Forelimb muscle (tissue), 1 donor: Measurements from ENCODE around the gene SCN8A. TPM values are rescaled to one million over a fixed set of nuclear protein-coding genes. Genes with fewer than 3 reads are reported as not detected.
A peak's percentile ranks its signal among the peaks of the same experiment; 100 is the strongest.
"Not testable (repeated sequence)": the region's sequence is repeated elsewhere in the genome, so short reads cannot be mapped to it uniquely, and the experiment has no call there.

Experiments used
- DNase-seq: peaks from one replicate; pipeline ENCODE4 v3.0.0-alpha.2; 2013; ENCODE audit warnings: low read depth
- polyA plus RNA-seq: library from polyadenylated mRNA; unstranded; fragments of 120-200 nt; gene quantifications from one replicate; pipeline ENCODE4 v1.2.1, GENCODE V29; 2013; ENCODE audit not compliant: insufficient read length

Gene SCN8A
- polyA plus RNA-seq: 0.27 TPM

DNA sequence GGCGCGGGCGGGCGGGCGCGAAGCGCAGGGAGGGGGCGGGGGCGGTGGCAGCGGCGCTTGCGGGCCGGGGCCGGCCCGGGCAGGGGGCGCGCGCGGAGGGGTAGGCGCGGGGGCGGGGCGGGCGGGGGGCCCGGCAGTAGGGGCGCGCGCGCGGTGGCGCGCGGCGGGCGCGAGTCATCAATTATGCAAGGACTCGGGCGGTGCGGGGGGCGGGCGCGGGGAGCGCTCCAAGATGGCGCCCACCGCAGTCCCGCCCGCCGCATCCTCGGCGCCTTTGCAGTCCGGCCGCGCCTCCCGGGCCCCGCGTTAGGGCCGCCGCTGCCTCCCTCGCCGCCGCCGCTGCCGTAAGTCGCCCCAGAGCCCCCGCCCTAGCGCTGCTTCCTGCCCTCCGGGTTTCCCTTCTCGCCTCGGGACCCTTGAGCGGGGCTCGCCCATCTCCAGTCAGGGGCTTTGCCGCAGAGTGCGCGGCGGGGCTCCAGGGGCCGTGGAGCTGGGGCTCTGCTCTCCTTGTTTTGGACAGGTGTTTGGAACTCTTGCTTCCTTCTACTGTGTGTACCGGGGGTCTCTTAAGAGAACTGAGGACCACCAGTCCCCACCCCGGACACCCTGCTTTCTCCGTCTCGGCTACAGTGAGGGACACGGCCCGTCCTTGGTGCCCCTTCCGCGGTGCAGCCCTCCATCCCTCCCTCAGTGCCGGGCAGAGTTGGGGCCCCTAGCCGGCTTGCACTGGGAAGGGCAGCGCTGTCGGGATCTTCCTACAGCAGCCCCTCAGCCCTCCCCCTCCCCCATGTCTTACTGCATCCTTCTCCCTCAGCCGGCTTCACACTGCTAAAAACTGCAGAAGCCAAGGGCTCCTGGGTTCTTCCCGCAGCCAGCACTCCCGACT lies at the start of gene SCN8A:
TSS of gene SCN8A (plus strand) at position 218 of the 886 bp plus-strand sequence. CDS start 71,585 bp downstream, outside the sequence.
- no peak for DNase-seq

DNA sequence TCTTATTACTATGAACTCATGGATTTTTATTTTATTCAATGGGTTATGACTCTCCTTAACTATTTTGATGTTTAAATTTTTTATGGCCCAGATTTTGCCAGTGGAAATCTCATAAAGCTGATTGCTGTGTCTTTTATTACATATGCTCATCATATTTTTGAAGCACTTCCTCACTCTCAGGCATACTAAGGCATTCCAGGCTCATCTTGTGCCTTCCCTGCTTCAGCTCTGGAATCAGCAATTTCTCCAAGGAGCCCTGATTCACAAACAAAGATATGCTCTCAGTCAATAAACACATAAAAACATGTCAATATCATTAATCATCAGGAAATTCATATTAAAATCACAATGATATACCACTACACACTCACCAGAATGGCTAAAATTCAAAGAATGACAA lies 44.9 kb upstream of the SCN8A start:
- no peak for DNase-seq

DNA sequence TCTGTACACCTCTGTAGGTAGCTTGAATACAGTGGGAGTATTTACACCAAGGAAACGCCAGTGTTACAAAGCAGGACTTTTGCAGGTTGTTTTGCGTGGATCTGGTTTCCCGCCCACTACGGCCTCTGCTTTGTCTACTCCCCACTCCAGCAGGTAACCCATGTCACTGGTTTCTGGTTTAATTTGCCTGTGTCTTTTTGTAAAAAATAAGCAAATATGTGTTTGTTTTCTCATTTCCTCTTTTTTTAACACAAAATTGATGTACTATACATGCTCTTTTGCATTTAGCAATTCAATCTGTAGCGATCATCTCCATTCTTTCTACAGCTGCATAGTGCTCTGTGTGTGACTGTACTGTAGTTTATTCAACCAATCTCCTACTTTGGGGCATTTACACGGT lies 43.4 kb upstream of the SCN8A start:
- no peak for DNase-seq

DNA sequence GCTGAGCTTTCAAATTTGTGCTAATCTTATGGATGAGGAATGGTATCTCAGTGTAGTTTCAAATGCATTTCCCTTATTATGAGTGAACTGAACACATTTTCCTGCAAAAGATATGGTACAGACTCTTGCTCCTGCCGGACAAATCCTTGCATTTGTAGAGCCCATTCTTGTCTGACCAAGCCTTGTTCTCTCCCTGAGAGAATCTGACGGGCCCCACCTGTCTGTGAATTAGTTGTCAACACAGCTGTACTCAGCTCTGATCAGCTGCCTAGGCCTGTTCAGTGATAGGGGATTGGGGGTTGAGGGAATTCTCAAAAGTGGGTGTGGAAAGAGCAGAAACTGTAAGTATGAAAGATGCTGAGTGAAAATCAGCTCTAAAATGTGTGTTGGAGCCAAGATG lies 42.8 kb upstream of the SCN8A start:
- DNase-seq: no peak

DNA sequence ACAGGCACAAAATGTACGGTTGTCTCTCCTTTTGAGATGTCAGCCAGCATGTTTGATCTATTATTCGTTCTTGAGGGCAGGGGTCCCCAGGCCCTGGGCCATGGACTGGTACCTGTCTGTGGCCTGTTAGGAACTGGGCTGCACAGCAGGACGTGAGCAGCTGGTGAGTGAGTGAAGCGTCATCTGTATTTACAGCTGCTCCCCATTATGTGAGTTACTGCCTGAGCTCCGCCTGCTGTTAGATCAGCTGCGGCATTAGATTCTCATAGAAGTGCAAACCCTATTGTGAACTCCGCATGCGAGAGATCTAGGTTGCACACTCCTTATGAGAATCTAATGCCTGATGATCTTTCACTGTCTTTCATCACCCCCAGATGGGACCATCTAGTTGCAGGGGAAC lies 41.4 kb upstream of the SCN8A start:
- DNase-seq: no peak

DNA sequence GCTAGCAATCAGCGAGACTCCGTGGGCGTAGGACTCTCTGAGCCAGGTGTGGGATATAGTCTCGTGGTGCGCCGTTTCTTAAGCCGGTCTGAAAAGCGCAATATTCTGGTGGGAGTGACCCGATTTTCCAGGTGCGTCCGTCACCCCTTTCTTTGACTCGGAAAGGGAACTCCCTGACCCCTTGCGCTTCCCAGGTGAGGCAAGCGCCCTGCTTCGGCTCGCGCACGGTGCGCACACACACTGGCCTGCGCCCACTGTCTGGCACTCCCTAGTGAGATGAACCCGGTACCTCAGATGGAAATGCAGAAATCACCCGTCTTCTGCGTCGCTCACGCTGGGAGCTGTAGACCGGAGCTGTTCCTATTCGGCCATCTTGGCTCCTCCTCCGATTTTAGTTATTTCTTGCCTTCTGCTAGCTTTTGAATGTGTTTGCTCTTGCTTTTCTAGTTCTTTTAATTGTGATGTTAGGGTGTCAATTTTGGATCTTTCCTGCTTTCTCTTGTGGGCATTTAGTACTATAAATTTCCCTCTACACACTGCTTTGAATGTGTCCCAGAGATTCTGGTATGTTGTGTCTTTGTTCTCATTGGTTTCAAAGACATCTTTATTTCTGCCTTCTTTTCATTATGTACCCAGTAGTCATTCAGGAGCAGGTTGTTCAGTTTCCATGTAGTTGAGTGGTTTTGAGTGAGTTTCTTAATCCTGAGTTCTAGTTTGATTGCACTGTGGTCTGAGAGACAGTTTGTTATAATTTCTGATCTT lies 22.6 kb upstream of the SCN8A start:
- not testable (repeated sequence) for DNase-seq

DNA sequence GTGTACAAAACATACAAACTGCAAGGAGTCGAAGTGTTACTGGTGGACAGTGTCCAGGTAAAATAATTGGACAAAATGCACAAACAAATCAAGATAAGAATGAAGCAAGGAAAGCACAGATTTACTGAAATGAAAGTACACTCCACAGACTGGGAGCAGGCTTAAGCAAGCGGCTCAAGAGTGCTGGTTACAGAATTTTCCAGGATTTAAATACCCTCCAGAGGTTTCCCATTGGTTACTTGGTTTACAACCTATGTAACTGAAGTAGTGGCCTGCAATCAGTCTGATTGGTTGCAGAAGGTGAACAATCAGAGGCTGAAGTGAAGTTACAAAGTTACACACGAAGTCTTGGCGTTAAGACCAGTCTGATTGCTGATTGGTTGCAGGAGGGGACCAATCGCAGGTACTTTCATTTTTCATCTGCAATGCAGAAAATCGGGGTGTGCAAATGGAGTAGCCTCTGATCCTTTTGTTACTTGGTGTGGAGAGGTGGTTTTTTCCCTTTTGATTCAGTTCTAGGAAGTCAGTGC lies 11.6 kb upstream of the SCN8A start:
- no peak for DNase-seq

DNA sequence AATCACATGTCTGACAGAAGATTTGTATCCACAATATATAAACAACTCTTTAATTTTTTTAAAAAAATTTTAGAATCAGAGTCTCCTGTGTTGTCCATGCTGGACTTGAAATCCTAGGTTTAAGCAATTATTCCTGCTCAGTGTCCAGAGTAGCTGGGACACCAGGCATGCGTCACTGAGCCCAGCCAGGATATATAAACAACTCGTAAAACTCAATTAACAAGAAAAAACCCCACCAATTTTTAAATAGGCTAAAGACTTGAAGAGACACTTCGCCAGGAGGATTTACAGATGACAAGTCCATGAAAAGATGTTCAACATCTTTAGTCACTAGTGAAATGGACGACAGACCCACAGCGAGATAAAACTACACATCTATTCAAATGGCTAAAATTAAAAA lies 2.0 kb upstream of the SCN8A start:
- DNase-seq: no peak

DNA sequence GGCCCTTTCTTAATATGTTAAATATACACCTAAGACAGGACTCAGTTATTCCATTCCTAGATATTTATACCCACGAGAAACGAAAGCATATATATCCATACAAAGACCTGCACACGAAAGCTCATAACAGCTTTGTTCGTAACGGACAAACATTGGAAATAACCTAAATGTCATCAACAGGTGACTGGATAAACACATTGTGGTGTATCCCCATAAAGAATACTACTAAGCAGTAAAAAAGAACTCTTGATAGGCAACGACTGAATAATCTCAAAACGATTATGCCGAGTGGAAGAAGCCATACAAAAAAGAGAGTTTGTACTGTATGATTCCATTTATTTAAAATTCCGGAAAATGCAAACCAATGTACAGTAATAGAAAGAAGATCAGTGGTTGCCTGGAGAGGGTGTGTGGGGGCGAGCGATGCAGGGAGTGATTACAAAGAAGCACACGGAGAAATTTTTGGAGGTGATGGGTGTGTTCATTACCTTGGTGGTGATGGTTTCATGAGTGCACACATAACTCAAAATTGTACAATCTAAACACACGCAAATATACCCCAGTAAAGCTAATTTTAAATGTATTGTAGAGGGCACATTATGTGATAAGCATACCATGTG lies 1.4 kb upstream of the SCN8A start:
- DNase-seq: no peak

DNA sequence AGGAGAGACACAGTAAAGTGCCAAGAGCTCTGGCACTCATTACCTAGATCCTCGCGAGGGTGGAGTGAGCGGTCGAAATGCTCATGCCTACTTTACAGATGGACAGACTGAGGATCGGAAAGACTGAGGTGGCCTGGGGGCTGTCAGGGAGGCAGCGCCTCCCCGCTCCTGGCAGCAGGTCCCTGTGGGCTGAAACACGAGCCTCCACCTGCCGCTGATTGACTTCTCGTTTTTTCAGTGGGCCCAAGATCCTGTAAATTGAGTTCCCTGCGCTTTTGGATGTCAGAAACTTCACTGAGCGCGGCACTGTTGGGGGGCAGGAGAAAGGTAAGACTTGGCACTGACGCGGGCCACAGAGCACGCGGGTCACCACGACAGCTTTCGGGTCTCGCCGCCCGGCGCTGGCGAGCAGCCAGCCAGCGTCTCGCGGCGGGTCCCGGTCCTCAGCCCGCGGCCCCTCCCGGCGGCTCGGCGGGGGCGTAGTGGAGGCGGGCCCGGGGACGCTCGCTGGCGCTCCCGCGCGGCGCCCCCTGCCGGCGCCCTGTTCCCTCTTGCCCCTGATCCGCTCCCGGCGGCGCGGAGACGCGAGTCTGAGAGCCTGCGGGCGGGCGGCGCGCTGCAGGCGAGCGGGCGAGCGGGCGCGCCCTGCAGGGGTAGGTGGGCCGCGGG lies 552 bp upstream of the SCN8A start:
- peak; percentile 5 for DNase-seq

DNA sequence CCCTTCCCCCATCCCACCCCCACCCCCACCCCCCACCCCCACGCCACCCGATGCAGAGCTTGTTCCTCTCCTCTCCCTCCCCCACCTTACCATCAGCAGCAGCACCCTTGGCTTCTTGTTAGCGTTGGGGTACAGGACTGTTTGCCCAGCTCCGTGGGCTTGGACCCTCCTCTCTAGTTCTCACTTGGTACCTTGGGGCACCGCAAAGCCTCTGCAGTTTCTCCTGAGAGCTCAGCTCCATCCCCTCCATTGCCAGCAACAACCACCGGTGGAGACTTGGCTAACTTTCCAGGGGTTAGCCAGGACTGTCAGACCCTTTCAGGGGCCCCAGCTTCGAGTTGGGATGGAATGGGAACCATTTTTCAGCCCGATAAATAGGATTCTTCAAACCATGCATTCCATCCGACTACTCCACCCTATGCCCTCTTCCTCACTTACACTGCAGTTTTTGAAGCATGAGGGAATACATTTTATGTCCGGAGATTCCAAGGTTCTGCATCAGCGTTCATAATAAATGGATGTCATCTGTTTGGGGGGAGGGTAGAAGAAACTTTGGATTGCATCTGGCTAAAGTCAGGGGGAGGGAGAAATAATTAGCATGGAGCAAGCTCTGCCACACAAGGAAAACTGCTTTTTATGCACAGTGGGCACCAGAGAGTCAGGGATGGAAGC lies 1.1 kb downstream of the SCN8A start:
- no peak for DNase-seq

DNA sequence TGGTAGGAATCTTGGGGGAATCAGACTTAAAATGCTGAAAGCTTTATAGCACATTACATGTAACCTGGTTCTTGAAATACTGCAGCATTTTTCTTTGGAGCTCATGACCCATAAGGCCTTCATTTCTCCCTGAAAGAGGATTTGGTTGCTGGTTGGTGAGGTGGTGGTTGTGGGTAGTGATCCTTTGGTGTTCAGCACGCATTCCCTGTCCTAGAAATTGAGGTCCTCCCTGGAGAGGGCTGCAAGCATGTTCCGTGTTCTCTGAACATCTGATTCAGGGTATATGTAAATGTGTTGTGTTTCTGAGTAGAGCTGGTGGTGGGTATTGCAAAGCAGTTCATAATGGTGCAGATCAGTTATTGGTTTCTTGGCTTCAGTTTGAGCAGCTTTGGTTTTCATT lies 2.0 kb downstream of the SCN8A start:
- DNase-seq: no peak

DNA sequence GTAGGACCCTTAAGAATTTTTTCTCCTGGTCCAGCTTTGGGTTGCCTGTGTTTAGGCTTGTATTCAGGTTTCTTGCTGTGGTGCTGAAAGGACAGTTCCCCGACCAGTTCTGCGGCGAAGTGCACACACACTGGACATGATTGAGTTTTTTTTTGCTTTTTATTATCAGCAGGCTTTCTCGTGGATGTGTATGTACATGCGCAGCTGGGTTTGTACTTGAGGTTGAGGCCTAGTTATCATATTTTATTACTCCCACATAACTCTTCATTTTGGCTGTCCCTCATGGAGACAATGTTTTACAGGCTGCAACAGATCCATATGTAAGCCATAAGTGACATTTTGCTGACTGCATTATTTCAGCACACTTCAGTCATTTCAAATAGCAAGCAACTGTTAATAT lies 2.5 kb downstream of the SCN8A start:
- peak; percentile 19 for DNase-seq

DNA sequence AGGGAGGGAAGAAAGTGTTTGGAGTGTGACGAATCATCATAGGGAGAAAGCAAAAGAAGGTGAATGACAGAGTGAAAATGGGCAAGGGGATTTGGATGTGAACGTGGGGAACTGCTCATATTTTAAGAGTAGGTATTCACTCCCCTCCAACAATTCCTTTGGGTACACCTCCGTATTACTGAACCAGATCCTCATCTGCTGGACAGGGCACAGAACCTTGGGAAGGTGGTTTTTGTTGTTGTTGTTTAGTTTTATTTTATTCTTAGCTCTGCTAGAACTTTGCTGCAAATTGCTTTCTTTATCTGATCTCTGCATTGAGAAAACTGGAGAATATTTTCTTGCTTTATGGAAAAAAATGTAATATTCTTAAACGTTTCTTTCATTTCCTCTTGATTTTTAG lies 7.1 kb downstream of the SCN8A start:
- no peak for DNase-seq

DNA sequence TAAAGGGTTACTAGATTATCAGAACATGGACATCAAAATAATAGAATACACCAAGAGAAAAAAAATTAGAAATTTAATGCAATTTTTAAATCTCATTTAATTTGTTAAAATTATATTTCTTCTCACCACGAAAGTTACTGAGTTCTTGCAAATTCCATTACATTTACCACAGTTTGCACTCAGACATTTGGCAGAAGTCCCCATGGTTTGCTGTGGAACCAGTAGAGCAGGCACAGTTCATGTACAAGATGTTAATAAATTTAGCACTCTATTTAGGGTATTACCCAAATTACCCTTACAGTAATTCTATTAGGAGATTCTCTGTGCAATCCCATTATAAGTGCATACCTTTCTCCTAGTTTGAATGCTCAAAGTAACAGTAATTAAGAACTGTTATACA lies 9.7 kb downstream of the SCN8A start:
- no peak for DNase-seq

DNA sequence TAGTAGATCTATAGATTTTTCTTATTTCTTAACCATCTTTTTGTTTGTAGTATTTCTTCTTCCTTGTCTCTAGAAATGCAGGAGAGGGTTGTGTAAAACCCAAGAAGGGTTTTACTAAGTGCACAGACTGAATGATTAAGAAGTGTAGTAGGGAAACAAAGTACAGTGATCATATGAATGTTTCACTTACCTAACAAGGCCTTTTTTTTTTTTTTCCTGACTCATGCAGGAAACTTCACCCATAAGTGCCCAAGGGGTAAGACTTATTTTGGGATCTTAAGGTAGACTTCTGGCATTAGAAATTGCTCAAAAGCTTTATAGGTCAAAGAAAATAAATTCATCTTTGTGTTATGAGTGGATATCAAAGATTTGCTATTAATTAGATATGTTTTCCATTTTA lies 10.2 kb downstream of the SCN8A start:
- no peak for DNase-seq

DNA sequence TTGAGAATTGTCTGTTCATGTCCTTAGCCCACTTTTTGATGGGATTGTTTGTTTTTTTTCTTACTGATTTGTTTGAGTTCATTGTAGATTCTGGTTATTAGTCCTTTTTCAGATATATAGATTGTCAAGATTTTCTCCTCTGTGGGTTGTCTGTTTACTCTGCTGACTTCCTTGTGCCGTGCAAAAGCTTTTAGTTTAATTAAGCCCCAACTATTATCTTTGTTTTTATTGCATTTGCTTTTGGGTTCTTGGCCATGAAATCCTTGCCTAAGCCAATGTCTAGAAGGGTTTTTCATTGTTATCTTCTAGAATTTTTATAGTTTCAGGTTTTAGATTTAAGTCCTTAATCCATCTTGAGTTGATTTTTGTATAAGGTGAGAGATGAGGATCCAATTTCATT lies 14.9 kb downstream of the SCN8A start:
- DNase-seq: not testable (repeated sequence)

DNA sequence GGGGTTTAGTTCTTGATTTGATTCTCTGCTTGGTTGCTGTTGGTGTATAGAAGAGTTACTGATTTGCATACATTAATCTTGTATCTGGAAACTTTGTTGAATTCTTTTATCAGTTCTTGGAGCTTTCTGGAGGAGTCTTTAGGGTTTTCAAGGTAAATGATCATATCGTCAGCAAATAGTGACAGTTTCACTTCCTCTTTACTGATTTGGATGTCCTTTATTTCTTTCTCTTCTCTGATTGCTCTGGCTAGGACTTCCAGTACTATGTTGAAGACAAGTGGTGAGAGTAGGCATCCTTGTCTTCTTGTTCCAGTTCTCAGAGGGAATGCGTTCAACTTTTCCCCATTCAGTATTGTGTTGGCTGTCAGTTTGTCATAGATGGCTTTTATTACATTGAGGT lies 16.2 kb downstream of the SCN8A start:
- not testable (repeated sequence) for DNase-seq

DNA sequence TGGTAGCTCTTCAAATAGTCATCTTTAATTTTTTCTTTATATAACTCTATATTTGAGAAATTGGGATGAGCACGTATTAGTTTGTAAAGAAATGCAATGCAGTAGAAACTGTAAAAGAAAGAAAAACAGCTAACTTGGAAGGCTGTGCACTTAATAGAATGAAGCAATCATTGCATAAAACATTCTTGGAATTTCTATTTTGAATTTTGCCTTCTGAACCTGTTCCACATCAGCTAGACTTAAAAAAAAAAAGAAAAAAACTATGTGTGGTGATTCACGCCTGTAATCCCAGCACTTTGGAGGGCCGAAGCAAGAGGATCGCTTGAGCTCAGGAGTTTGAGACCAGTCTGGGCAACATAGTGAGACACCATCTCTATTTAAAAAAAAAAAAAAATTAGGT lies 29.4 kb downstream of the SCN8A start:
- no peak for DNase-seq

DNA sequence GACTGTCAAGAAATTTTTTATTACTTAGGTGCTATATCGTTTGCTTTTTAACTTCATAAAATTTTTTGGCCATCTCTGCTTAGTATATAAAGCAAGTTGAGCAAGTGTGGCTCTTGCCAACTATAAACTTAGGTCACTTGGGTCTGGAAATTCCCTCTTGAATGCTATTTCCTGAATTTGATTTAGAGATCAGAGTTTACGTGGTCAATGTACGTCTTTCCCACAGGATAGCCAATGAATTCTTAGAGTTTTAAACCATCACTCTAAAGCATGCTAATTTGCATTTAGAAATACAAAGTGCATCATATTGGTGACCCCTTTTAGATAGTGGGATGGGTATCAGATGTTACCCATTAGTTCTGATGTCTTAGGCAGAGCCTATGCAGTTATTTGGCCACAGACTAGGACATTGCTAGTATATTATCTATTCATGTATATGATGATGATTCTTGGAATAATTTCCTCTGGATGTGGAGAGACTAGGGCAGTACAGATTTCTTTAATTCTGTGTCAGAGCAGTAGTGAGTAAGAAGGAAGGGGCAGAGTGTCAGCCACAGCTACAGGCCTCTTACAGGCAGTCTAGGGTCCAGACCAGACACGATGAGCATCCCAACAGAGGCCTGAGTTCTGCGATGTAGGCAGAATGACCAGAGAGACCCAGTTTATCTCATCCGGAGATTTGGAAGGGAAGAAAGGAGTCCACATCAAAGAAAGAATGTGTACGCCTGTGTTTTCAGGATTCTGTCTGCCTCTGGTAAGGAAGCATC lies 30.3 kb downstream of the SCN8A start:
- no peak for DNase-seq
